Fibroblast of lung (primary cell): Measurements from ENCODE around the gene NET1.

Experiments used
- EZH2 ChIP-seq: IDR thresholded peaks from 2 replicates; pipeline ENCODE4 v1.5.1; 2012; ENCODE audit warnings: low read length, control low read depth, mild to moderate bottlenecking; ENCODE audit errors: missing control alignments
- TF ChIP-seq, protein P1 (sequence below), 2 donors: IDR thresholded peaks in 1 of 2; conservative IDR thresholded peaks in 1 of 2; 1 replicate in 1 of 2; 2 replicates in 1 of 2; pipeline ENCODE4 v1.5.1; 2011 to 2012; ENCODE audit warnings: low read length in 2 of 2, control low read depth in 1 of 2, inconsistent platforms in 1 of 2, low read depth in 1 of 2, mild to moderate bottlenecking in 1 of 2

DNA sequence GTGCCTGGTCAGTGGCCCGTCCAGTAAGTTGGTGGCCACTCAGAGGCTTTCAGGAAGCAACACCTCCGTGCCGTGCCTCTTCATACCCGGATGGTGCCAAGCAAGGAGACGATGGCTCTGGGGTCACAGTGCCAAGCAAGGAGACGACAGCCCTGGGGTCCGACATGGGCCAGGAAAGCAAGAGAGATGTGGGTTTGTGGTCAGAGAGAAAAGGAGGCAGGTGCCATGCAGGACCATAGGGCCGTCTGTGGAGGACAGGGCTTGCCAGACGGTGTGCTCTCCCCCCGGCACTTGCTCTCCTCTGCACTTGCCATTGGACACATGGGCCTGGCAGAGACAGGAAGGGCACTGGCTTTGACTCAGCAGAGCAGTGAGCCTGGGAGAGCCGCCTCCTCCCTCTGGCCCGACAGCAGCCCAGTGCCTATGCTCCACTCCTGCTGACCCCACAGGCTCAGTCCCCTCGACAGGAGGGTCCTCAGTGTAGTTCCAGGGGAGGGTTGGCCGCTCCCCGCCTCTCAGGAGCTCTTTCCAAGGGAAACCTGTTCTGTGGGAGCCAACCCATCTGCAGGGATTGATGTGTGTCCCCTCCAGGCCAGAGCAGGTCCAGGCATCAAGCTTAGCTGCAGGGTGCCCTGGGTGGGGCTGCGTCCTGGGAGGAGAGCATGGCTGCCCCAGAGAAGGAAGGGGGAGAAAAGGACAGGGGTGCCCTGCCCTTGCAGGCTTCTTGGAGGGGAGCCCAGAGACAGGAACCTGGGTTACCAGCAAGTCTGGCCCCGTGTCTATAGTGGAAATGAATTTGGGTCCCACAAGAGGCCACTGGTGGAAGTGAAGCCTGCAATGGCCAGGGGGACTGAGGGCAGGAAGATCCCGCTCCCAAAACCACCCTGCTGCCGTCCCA, 94.6 kb downstream of the NET1 start:
- TF ChIP-seq, protein P1, sequence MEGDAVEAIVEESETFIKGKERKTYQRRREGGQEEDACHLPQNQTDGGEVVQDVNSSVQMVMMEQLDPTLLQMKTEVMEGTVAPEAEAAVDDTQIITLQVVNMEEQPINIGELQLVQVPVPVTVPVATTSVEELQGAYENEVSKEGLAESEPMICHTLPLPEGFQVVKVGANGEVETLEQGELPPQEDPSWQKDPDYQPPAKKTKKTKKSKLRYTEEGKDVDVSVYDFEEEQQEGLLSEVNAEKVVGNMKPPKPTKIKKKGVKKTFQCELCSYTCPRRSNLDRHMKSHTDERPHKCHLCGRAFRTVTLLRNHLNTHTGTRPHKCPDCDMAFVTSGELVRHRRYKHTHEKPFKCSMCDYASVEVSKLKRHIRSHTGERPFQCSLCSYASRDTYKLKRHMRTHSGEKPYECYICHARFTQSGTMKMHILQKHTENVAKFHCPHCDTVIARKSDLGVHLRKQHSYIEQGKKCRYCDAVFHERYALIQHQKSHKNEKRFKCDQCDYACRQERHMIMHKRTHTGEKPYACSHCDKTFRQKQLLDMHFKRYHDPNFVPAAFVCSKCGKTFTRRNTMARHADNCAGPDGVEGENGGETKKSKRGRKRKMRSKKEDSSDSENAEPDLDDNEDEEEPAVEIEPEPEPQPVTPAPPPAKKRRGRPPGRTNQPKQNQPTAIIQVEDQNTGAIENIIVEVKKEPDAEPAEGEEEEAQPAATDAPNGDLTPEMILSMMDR (conservative IDR thresholded peaks at IDR 0.05 in 1 of 2, IDR thresholded peaks at IDR 0.05 in 1 of 2; ENCODE audit: low read depth in 1 of 2, low read length in 2 of 2), result no peak
- TF ChIP-seq EZH2, result no peak
